Measurements from ENCODE around the gene TBKBP1.

Gene TBKBP1

GRCh38 chr17:47687328-47687690 is 6.7 kb upstream of the TBKBP1 start:
- no peak for DNase-seq (ENCODE audit: insufficient read length, low spot score)
- TF ChIP-seq TAF1 (IDR thresholded peaks at IDR 0.05; ENCODE audit: low read depth, low read length) (no peak), POLR2A (IDR thresholded peaks at IDR 0.05; ENCODE audit: low read depth, low read length) (no peak), SPI1 (IDR thresholded peaks at IDR 0.05; ENCODE audit: low read depth, low read length) (no peak), POLR2AphosphoS5 (IDR thresholded peaks at IDR 0.05; ENCODE audit: low read depth, low read length) (no peak), POU2F2 (IDR thresholded peaks at IDR 0.05; ENCODE audit: low read depth, low read length) (no peak), PAX5 (IDR thresholded peaks at IDR 0.05; ENCODE audit: insufficient read depth, low read length, severe bottlenecking) (no peak)
- FAIRE-seq = no peak

GRCh38 chr17:47687748-47688147 is 6.2 kb upstream of the TBKBP1 start:
- no peak for TF ChIP-seq TAF1 (IDR thresholded peaks at IDR 0.05; ENCODE audit: low read depth, low read length)
- peak; percentile 31; the same call in 1 of the 2 replicates for TF ChIP-seq POLR2AphosphoS5 (IDR thresholded peaks at IDR 0.05; ENCODE audit: low read depth, low read length)
- FAIRE-seq (no peak), DNase-seq (ENCODE audit: insufficient read length, low spot score) (no peak)

- TF ChIP-seq TAF1 (IDR thresholded peaks at IDR 0.05; ENCODE audit: low read depth, low read length) (no peak), PAX5 (IDR thresholded peaks at IDR 0.05; ENCODE audit: insufficient read depth, low read length, severe bottlenecking) (no peak), POLR2AphosphoS5 (IDR thresholded peaks at IDR 0.05; ENCODE audit: low read depth, low read length) (no peak), SPI1 (IDR thresholded peaks at IDR 0.05; ENCODE audit: low read depth, low read length) (no peak), POLR2A (IDR thresholded peaks at IDR 0.05; ENCODE audit: low read depth, low read length) (no peak), POU2F2 (IDR thresholded peaks at IDR 0.05; ENCODE audit: low read depth, low read length) (no peak)
- no peak for DNase-seq (ENCODE audit: insufficient read length, low spot score)
- FAIRE-seq = no peak
Observed at GRCh38 chr17:47690121-47690520, 3.8 kb upstream of the TBKBP1 start.

- DNase-seq (ENCODE audit: insufficient read length, low spot score) = no peak
- no peak for TF ChIP-seq POU2F2 (IDR thresholded peaks at IDR 0.05; ENCODE audit: low read depth, low read length)
- no peak for TF ChIP-seq SPI1 (IDR thresholded peaks at IDR 0.05; ENCODE audit: low read depth, low read length)
- no peak for TF ChIP-seq POLR2AphosphoS5 (IDR thresholded peaks at IDR 0.05; ENCODE audit: low read depth, low read length)
- no peak for TF ChIP-seq PAX5 (IDR thresholded peaks at IDR 0.05; ENCODE audit: insufficient read depth, low read length, severe bottlenecking)
- no peak for TF ChIP-seq POLR2A (IDR thresholded peaks at IDR 0.05; ENCODE audit: low read depth, low read length)
- no peak for TF ChIP-seq TAF1 (IDR thresholded peaks at IDR 0.05; ENCODE audit: low read depth, low read length)
- FAIRE-seq = peak; percentile 9
Observed at GRCh38 chr17:47692137-47692894, 1.6 kb upstream of the TBKBP1 start.

- peak; percentile 40 for FAIRE-seq
- TF ChIP-seq PAX5 (IDR thresholded peaks at IDR 0.05; ENCODE audit: insufficient read depth, low read length, severe bottlenecking) = no peak
- TF ChIP-seq TAF1 (IDR thresholded peaks at IDR 0.05; ENCODE audit: low read depth, low read length) = no peak
- no peak for TF ChIP-seq POLR2A (IDR thresholded peaks at IDR 0.05; ENCODE audit: low read depth, low read length)
- no peak for TF ChIP-seq POU2F2 (IDR thresholded peaks at IDR 0.05; ENCODE audit: low read depth, low read length)
- peak; percentile 20; the same call in 1 of the 2 replicates for TF ChIP-seq SPI1 (IDR thresholded peaks at IDR 0.05; ENCODE audit: low read depth, low read length)
- no peak for DNase-seq (ENCODE audit: insufficient read length, low spot score)
Observed at GRCh38 chr17:47692895-47693730, 848 bp upstream of the TBKBP1 start.

- TF ChIP-seq POLR2A (IDR thresholded peaks at IDR 0.05; ENCODE audit: low read depth, low read length) (no peak), POU2F2 (IDR thresholded peaks at IDR 0.05; ENCODE audit: low read depth, low read length) (0 out of 2 replicates have a peak, but pooled peaks have one; percentile 59)
- FAIRE-seq = peak; percentile 89
- no peak for DNase-seq (ENCODE audit: insufficient read length, low spot score)
Observed at GRCh38 chr17:47694581-47695428, 844 bp downstream of the TBKBP1 start.

- no peak for DNase-seq (ENCODE audit: insufficient read length, low spot score)
- no peak for FAIRE-seq
- TF ChIP-seq POLR2AphosphoS5 (IDR thresholded peaks at IDR 0.05; ENCODE audit: low read depth, low read length) (no peak), POU2F2 (IDR thresholded peaks at IDR 0.05; ENCODE audit: low read depth, low read length) (no peak), TAF1 (IDR thresholded peaks at IDR 0.05; ENCODE audit: low read depth, low read length) (no peak)
Observed at GRCh38 chr17:47695429-47696376, 1.7 kb downstream of the TBKBP1 start.

GRCh38 chr17:47696717-47697642 is 3.0 kb downstream of the TBKBP1 start:
- FAIRE-seq (peak; percentile 62), DNase-seq (ENCODE audit: insufficient read length, low spot score) (peak; percentile 5)
- TF ChIP-seq POU2F2 (IDR thresholded peaks at IDR 0.05; ENCODE audit: low read depth, low read length) (no peak), POLR2AphosphoS5 (IDR thresholded peaks at IDR 0.05; ENCODE audit: low read depth, low read length) (no peak), SPI1 (IDR thresholded peaks at IDR 0.05; ENCODE audit: low read depth, low read length) (no peak), PAX5 (IDR thresholded peaks at IDR 0.05; ENCODE audit: insufficient read depth, low read length, severe bottlenecking) (no peak), POLR2A (IDR thresholded peaks at IDR 0.05; ENCODE audit: low read depth, low read length) (no peak), TAF1 (IDR thresholded peaks at IDR 0.05; ENCODE audit: low read depth, low read length) (no peak)
